ENCODE measurements around the gene WDR74. TPM values are rescaled to one million over a fixed set of nuclear protein-coding genes. Genes with fewer than 3 reads are reported as not detected.

The WDR74 gene
- total RNA-seq, 1 experiment from 2014 or later = 115 TPM

DNA sequence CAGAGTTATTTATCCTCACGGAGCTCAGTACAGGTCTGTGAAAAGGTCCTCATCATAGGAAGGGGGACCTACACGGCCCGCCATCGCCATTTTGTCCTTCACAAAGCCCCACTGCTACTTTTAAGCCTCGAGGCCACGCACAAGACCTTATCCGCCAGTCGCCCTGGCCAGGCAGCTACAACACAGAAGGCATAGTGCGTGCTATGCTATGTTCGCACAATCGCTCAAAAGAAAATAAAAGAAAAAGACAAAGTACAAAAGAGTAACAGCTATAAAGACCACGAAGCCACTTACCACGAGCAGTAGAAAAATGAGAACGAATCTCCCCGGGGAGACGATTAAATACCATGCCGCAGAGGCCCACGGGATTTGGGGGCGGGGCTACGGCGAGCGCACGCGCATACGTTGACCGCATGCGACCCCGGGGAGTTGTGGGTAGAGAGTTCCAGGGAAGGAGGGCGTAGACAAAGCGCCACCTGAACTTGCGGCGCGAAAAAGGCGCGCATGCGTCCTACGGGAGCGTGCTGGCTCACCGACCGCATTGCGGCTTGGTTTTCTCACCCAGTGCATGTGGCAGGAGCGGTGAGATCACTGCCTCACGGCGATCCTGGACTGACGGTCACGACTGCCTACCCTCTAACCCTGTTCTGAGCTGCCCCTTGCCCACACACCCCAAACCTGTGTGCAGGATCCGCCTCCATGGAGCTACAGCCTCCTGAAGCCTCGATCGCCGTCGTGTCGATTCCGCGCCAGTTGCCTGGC, 16.4 kb upstream of the WDR74 start:
- Mint-ChIP-seq H3K27ac (ENCODE audit: unreplicated experiment) (peak overlapping the region; percentile 85), H3K27me3 (ENCODE audit: insufficient read depth, unreplicated experiment) (no peaks in the 10 kb centered on the region), H3K36me3 (ENCODE audit: insufficient read depth, unreplicated experiment) (peaks cover 94% of the 10 kb centered on the region), H3K4me3 (ENCODE audit: unreplicated experiment) (peak overlapping the region; percentile 77), H3K4me1 (ENCODE audit: low read depth, unreplicated experiment) (peaks cover 45% of the 10 kb centered on the region), H3K9me3 (ENCODE audit: unreplicated experiment) (no peaks in the 10 kb centered on the region)
- TF ChIP-seq, protein P1, sequence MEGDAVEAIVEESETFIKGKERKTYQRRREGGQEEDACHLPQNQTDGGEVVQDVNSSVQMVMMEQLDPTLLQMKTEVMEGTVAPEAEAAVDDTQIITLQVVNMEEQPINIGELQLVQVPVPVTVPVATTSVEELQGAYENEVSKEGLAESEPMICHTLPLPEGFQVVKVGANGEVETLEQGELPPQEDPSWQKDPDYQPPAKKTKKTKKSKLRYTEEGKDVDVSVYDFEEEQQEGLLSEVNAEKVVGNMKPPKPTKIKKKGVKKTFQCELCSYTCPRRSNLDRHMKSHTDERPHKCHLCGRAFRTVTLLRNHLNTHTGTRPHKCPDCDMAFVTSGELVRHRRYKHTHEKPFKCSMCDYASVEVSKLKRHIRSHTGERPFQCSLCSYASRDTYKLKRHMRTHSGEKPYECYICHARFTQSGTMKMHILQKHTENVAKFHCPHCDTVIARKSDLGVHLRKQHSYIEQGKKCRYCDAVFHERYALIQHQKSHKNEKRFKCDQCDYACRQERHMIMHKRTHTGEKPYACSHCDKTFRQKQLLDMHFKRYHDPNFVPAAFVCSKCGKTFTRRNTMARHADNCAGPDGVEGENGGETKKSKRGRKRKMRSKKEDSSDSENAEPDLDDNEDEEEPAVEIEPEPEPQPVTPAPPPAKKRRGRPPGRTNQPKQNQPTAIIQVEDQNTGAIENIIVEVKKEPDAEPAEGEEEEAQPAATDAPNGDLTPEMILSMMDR (IDR thresholded peaks at IDR 0.05; ENCODE audit: insufficient read depth in 1 of 2, low read depth in 1 of 2, low read length in 1 of 2, severe bottlenecking in 1 of 2, unreplicated experiment in 1 of 2) = no peak
- BruUV-seq (replicated peaks) = no TSS peak
- peaks cover 46% of the 10 kb centered on the region for H3K4me1 ChIP-seq
- no peaks in the 10 kb centered on the region for H3K9me3 ChIP-seq
- peak; percentile 98 to 99 for DNase-seq
- peak overlapping the region; percentile 92 for H3K4me3 ChIP-seq (ENCODE audit: low read depth, low read length)
- intact Hi-C loops (cut with micrococcal nuclease; ENCODE audit: unreplicated experiment) = loop anchor here (1.0 to 10.0 kb wide), 3 partner anchors 13 to 131 kb away; partner anchors contain the start of genes HNRNPUL2 and TTC9C
- ChIA-PET CTCF (interaction anchor here (0.8 to 1.8 kb wide), 4 partner anchors 24 to 68 kb away, joined by 3 to 7 read pairs (median 4); partner anchors contain the start of genes SLC3A2 and TMEM179B), POLR2A (interaction anchor here (0.5 to 4.0 kb wide), 22 partner anchors 9 to 282 kb away, joined by 3 to 59 read pairs (median 4); partner anchors contain the start of genes C11orf98, CSKMT, EEF1G and HNRNPUL2)
- peaks cover 13% of the 10 kb centered on the region for H3K36me3 ChIP-seq (ENCODE audit: control insufficient read depth, insufficient read depth, low read length)
- H3K27me3 ChIP-seq (replicated peaks; ENCODE audit: control insufficient read depth, insufficient read depth, low read length) = no peaks in the 10 kb centered on the region

DNA sequence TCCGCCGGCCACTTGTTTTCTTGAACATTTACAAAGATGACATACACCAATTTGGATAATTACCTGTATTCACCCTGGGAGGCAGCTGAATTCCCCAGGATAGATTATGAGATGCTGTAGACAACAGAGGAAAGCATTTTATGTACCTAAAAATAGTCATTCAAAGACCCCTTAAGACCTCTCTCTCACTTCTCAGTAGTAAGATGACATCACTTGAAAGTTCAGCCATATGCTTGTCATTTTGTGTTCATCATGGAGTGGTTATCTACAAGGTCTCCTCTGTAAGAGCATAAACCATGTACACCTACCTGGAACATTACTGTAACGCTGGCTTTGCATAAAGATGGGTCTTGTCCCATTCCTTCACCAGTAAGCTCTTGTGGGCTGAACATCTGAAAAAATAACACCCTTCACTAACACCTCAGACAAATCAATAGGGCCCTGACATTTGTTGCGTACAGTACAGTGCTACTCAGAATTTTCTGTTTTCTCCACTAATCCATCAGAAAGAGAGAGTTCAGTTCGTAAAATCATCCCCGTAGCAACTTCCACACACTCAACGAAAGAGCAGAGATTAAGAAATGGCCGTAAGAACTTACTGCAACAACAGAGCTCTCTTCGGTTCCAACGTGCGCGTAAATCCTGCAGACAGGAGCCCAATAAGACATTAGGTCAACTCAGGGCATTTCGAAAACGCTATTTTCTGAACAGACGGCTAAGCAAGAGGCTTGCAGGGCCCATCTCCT, 15.6 kb upstream of the WDR74 start:
- no peaks in the 10 kb centered on the region for H3K9me3 Mint-ChIP-seq (ENCODE audit: unreplicated experiment)
- peak overlapping the region; percentile 77 for H3K4me3 Mint-ChIP-seq (ENCODE audit: unreplicated experiment)
- POLR2A ChIA-PET = interaction anchor here (0.5 to 4.0 kb wide), 18 partner anchors 9 to 281 kb away, joined by 3 to 59 read pairs (median 6); partner anchors contain the start of genes C11orf98, CSKMT, EEF1G and HNRNPUL2
- H3K4me1 Mint-ChIP-seq (ENCODE audit: low read depth, unreplicated experiment) = peaks cover 37% of the 10 kb centered on the region
- intact Hi-C loops (cut with micrococcal nuclease; ENCODE audit: unreplicated experiment) = loop anchor here (10.0 kb wide), 1 partner anchor 130 kb away; the partner anchor contains the start of genes HNRNPUL2 and TTC9C
- Histone ChIP-seq H3K36me3 (ENCODE audit: control insufficient read depth, insufficient read depth, low read length) (peaks cover 13% of the 10 kb centered on the region), H3K27me3 (replicated peaks; ENCODE audit: control insufficient read depth, insufficient read depth, low read length) (no peaks in the 10 kb centered on the region), H3K4me3 (ENCODE audit: low read depth, low read length) (peak overlapping the region; percentile 81), H3K4me1 (peaks cover 41% of the 10 kb centered on the region), H3K9me3 (no peaks in the 10 kb centered on the region)
- H3K27me3 Mint-ChIP-seq (ENCODE audit: insufficient read depth, unreplicated experiment) = no peaks in the 10 kb centered on the region
- DNase-seq = no peak
- CTCF ChIA-PET = interaction anchor here (1.0 to 1.8 kb wide), 2 partner anchors 26 to 66 kb away, joined by 3 to 7 read pairs; partner anchors contain the start of gene SLC3A2
- H3K36me3 Mint-ChIP-seq (ENCODE audit: insufficient read depth, unreplicated experiment) = peaks cover 95% of the 10 kb centered on the region
- peak overlapping the region; percentile 85 for H3K27ac Mint-ChIP-seq (ENCODE audit: unreplicated experiment)
- TF ChIP-seq, protein P1 (IDR thresholded peaks at IDR 0.05; ENCODE audit: insufficient read depth in 1 of 2, low read depth in 1 of 2, low read length in 1 of 2, severe bottlenecking in 1 of 2, unreplicated experiment in 1 of 2) = no peak
- BruUV-seq (replicated peaks) = TSS peak; percentile 56
